MM.1S (cell line): Measurements from ENCODE around the gene CDON.

Experiments
- DNase-seq: peaks from one replicate; pipeline ENCODE4 v3.0.0-alpha.2; 2015
- H2AFZ ChIP-seq: fragments of 300-600 bp; sonication (generic); 2 replicates; pipeline ENCODE4 v1.6.0; 2016; ENCODE audit warnings: antibody characterized with exemption, low read length
- H3F3A ChIP-seq: fragments of 300-600 bp; sonication (generic); 2 replicates; pipeline ENCODE4 v1.6.1; 2016; ENCODE audit warnings: mild to moderate bottlenecking, antibody characterized with exemption, low read length, moderate library complexity, mixed read lengths; ENCODE audit not compliant: insufficient read depth
- H3K27ac ChIP-seq: fragments of 300-600 bp; sonication (generic); 2 replicates; pipeline ENCODE4 v1.5.1; 2016; ENCODE audit warnings: mild to moderate bottlenecking, low read length
- H3K27me3 ChIP-seq: fragments of 300-600 bp; sonication (generic); replicated peaks from 2 replicates; pipeline ENCODE4 v1.6.0; 2016; ENCODE audit warnings: low read length; ENCODE audit not compliant: insufficient read depth
- H3K36me3 ChIP-seq: fragments of 300-600 bp; sonication (generic); replicated peaks from 2 replicates; pipeline ENCODE4 v1.6.1; 2016; ENCODE audit warnings: mild to moderate bottlenecking, low read length, mixed read lengths; ENCODE audit not compliant: insufficient read depth
- H3K4me1 ChIP-seq: fragments of 300-600 bp; sonication (generic); 2 replicates; pipeline ENCODE4 v1.6.1; 2016; ENCODE audit warnings: low read length, mixed read lengths
- H3K4me2 ChIP-seq: fragments of 300-600 bp; sonication (generic); 2 replicates; pipeline ENCODE4 v1.6.0; 2016; ENCODE audit warnings: low read depth, low read length
- H3K4me3 ChIP-seq: fragments of 300-600 bp; sonication (generic); 2 replicates; pipeline ENCODE4 v1.5.1; 2016; ENCODE audit warnings: low read length, mixed read lengths
- H3K79me2 ChIP-seq: fragments of 300-600 bp; sonication (generic); 2 replicates; pipeline ENCODE4 v1.6.1; 2016; ENCODE audit warnings: mixed run types, low read length, mixed read lengths
- H3K9ac ChIP-seq: fragments of 300-600 bp; sonication (generic); 2 replicates; pipeline ENCODE4 v1.6.1; 2016; ENCODE audit warnings: low read length, mixed read lengths
- H3K9me2 ChIP-seq: fragments of 300-600 bp; sonication (generic); replicated peaks from 2 replicates; pipeline ENCODE4 v1.6.1; 2016; ENCODE audit warnings: mild to moderate bottlenecking, low read length, mixed read lengths; ENCODE audit not compliant: insufficient read depth
- H3K9me3 ChIP-seq: fragments of 300-600 bp; sonication (generic); replicated peaks from 2 replicates; pipeline ENCODE4 v1.6.1; 2016; ENCODE audit warnings: mild to moderate bottlenecking, low read length, mixed read lengths; ENCODE audit not compliant: insufficient read depth
- H4K20me1 ChIP-seq: fragments of 300-600 bp; sonication (generic); 2 replicates; pipeline ENCODE4 v1.6.1; 2016; ENCODE audit warnings: mild to moderate bottlenecking, low read length, moderate library complexity, mixed read lengths; ENCODE audit not compliant: insufficient read depth
- EZH2 ChIP-seq: fragments of 300-600 bp; sonication (generic); optimal IDR thresholded peaks from 2 replicates; pipeline ENCODE3; 2017; ENCODE audit warnings: low read depth, mild to moderate bottlenecking, antibody characterized with exemption, low read length, mixed read lengths
- EZH2phosphoT487 ChIP-seq: fragments of 300-600 bp; sonication (generic); IDR thresholded peaks from 2 replicates; pipeline ENCODE4 v1.6.1; 2018; ENCODE audit warnings: antibody characterized with exemption, low read length
- TF ChIP-seq, protein P1 (sequence below): fragments of 300-600 bp; sonication (generic); IDR thresholded peaks from 2 replicates; pipeline ENCODE4 v1.5.1; 2016; ENCODE audit warnings: antibody characterized with exemption, low read length, mixed read lengths

Gene CDON

DNA sequence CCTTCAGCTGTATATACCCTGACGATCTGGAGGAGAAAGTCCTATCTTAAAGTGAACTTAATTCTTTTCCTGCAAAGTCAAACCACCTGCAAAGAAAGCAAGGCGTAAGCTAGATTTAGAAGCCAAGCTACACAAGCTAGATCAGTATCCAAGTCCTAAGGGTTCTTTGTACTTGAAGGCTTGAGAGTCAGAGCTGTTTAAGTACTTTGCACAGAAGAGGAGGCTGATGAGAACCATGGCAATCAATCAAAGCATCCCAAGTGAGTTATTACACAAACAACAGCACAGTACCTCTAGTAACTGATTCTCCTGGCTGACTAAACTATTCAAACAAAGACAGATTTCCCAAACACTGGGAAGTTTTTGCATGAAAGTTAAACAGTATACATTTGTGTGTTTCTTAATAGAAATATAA, 1.9 kb downstream of the CDON start:
- H4K20me1 ChIP-seq = no peaks in the 10 kb centered on the region
- H3K4me3 ChIP-seq = no peak overlapping the region
- no peaks in the 10 kb centered on the region for H3K27me3 ChIP-seq
- H3K9me3 ChIP-seq = no peaks in the 10 kb centered on the region
- no peaks in the 10 kb centered on the region for H3K9me2 ChIP-seq
- no peak overlapping the region for H3K27ac ChIP-seq
- H3F3A ChIP-seq = no peaks in the 10 kb centered on the region
- no peak overlapping the region for H2AFZ ChIP-seq
- H3K4me1 ChIP-seq = peaks cover 8% of the 10 kb centered on the region; the same call in 1 of the 2 replicates
- H3K79me2 ChIP-seq = peaks cover 7% of the 10 kb centered on the region; the same call in 1 of the 2 replicates
- H3K9ac ChIP-seq = no peak overlapping the region
- TF ChIP-seq EZH2 (no peak), EZH2phosphoT487 (no peak)
- TF ChIP-seq, protein P1, sequence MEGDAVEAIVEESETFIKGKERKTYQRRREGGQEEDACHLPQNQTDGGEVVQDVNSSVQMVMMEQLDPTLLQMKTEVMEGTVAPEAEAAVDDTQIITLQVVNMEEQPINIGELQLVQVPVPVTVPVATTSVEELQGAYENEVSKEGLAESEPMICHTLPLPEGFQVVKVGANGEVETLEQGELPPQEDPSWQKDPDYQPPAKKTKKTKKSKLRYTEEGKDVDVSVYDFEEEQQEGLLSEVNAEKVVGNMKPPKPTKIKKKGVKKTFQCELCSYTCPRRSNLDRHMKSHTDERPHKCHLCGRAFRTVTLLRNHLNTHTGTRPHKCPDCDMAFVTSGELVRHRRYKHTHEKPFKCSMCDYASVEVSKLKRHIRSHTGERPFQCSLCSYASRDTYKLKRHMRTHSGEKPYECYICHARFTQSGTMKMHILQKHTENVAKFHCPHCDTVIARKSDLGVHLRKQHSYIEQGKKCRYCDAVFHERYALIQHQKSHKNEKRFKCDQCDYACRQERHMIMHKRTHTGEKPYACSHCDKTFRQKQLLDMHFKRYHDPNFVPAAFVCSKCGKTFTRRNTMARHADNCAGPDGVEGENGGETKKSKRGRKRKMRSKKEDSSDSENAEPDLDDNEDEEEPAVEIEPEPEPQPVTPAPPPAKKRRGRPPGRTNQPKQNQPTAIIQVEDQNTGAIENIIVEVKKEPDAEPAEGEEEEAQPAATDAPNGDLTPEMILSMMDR = no peak
- H3K4me2 ChIP-seq = no peak overlapping the region
- no peak for DNase-seq
- no peaks in the 10 kb centered on the region for H3K36me3 ChIP-seq

GRCh38 chr11:126059238-126059781, 3.4 kb downstream of the CDON start:
- H3F3A ChIP-seq = no peaks in the 10 kb centered on the region
- no peaks in the 10 kb centered on the region for H3K9me3 ChIP-seq
- H3K27me3 ChIP-seq = no peaks in the 10 kb centered on the region
- H3K79me2 ChIP-seq = peaks cover 7% of the 10 kb centered on the region; the same call in 1 of the 2 replicates
- no peak for DNase-seq
- no peak overlapping the region for H3K9ac ChIP-seq
- no peak overlapping the region for H2AFZ ChIP-seq
- H3K4me3 ChIP-seq = no peak overlapping the region
- H3K4me2 ChIP-seq = no peak overlapping the region
- TF ChIP-seq, protein P1 = no peak
- no peak for TF ChIP-seq EZH2
- no peak for TF ChIP-seq EZH2phosphoT487
- H3K27ac ChIP-seq = no peak overlapping the region
- peaks cover 8% of the 10 kb centered on the region; the same call in 1 of the 2 replicates for H3K4me1 ChIP-seq
- no peaks in the 10 kb centered on the region for H3K36me3 ChIP-seq
- no peaks in the 10 kb centered on the region for H4K20me1 ChIP-seq
- no peaks in the 10 kb centered on the region for H3K9me2 ChIP-seq

GRCh38 chr11:126058105-126058874, 4.4 kb downstream of the CDON start:
- Histone ChIP-seq H2AFZ (no peak overlapping the region), H4K20me1 (no peaks in the 10 kb centered on the region), H3K9me2 (no peaks in the 10 kb centered on the region), H3K27ac (no peak overlapping the region), H3K9me3 (no peaks in the 10 kb centered on the region), H3K4me3 (no peak overlapping the region), H3F3A (no peaks in the 10 kb centered on the region), H3K27me3 (no peaks in the 10 kb centered on the region), H3K9ac (no peak overlapping the region), H3K4me2 (no peak overlapping the region), H3K79me2 (peaks cover 7% of the 10 kb centered on the region; the same call in 1 of the 2 replicates), H3K36me3 (no peaks in the 10 kb centered on the region), H3K4me1 (peaks cover 8% of the 10 kb centered on the region; the same call in 1 of the 2 replicates)
- TF ChIP-seq EZH2phosphoT487 (no peak), EZH2 (no peak)
- TF ChIP-seq, protein P1 = no peak
- DNase-seq = no peak
